Ishikawa (cell line): ENCODE results near the gene STOML1.

Experiments used
- EP300 ChIP-seq: IDR thresholded peaks from 2 replicates; pipeline ENCODE4 v1.6.1; 2012; ENCODE audit warnings: borderline replicate concordance
- MAX ChIP-seq: IDR thresholded peaks from 2 replicates; pipeline ENCODE4 v1.6.1; 2012
- REST ChIP-seq: IDR thresholded peaks from 2 replicates; pipeline ENCODE4 v1.6.1; 2012; ENCODE audit warnings: low read depth, mild to moderate bottlenecking

DNA sequence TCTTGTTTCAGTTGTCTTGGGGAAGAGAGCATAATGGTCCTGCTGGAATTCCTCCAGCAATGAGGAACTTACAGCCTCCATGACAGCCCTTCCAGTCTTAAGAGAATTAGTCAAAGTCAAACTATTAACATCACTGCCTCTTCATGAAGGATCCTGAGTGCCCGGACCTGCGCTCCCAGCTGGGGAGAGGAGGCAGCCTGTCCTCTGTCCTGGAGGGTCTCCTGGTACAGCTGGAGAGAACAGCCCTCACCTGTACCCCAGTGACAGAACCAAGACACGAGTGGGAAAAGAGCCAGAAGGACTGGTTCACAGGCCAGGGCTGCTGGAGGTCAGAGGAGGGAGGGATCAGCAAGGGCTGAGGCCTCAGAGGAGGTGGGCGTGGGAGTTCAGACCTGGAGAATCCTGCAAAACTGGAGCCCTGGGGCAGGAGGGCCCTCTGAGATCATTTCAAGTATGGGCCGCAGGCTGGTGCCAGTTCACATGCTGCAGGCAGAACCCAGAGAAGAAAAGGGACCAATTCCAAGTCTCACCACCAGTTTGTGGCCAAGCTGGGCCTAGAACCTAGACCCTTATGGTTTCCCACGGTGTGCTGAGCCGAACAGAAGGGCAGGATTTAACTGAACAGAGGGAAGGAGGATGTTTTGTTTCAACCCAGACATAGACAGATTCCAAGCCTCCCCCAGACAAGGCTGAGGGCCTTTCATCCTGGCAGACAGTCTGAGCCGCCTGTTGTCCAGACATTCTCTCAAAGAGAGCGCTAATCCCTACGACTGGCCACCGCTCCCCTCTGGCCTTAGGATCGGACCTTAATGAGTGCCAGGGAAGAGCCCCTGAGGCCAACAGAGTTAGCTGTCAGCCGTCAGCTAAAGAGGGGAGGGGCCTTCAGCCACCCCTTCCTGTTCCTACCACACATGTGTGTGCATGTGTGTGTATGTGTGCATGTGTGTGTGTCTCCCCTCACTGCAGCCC is 47.6 kb downstream of the STOML1 start:
- TF ChIP-seq EP300 (no peak), MAX (no peak), REST (no peak)
